ENCODE results near the gene MR1. TPM values are rescaled to one million over a fixed set of nuclear protein-coding genes. Genes with fewer than 3 reads are reported as not detected.
"Not testable (repeated sequence)": the region's sequence is repeated elsewhere in the genome, so short reads cannot be mapped to it uniquely, and the experiment has no call there.

The MR1 gene
- total RNA-seq, 2 experiments from 2014 or later = 22.5 to 25.0 TPM

DNA sequence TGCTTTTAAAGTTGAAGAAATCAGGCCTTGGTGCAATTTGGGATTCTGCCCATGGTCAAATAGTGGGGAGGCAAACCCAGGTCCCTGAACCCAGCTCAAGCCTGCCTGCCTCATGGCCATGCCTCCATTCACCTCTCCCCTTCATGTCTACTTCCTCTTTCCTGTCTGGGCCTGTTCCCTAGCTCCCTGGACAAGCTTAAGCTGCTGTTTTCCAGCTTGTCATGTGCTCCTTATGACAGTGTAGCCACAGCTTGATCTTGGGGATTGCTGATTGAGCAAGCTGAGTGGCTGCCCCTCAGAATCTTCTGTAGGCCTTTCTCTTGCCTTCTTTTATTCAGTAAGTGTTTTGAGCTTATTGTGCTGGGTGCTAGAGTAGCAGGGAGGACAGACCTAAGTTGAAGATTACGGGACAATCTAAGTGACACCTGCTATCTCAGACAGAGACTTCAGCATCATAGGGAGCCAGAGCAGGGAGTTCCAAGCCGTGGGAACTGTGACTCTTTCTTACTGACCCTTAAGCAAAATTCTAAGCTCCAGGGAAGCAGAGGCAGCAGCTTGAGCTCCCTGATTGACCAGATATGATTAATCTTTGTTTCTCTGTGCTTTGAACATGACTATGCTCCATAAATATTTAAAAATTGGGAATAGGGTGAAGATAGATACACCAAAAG lies 520 bp upstream of the MR1 start:
- CTCF ChIA-PET = interaction anchor here (0.6 to 11.6 kb wide), 11 partner anchors 10 to 148 kb away, joined by 3 to 158 read pairs (median 5); no protein-coding TSS in a partner anchor
- no peaks in the 10 kb centered on the region for H3K27me3 Mint-ChIP-seq (ENCODE audit: low read depth)
- H3K27ac Mint-ChIP-seq = peak overlapping the region; percentile 100

DNA sequence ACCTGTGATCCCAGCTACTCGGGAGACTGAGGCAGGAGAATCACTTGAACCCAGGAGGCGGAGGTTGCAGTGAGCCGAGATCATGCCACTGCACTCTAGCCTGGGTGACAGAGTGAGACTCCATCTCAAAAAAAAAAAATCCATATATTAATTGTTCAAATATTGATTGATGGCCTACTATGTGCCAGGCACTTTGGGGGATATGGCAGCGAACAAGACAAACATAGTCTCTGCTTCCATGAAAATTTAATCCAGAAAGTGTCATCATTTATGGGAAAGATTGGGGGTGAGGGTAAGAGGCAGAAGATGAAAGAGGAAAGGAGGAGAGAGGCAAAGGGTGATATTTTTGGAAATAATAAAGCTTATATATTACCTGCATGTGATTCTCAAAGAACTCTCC lies 1.4 kb downstream of the MR1 start:
- H3K27ac Mint-ChIP-seq; H3K9me3 Mint-ChIP-seq; H3K27me3 Mint-ChIP-seq (ENCODE audit: low read depth); DNase-seq; H3K36me3 Mint-ChIP-seq (ENCODE audit: low read depth): not testable (repeated sequence)
- CTCF ChIA-PET = interaction anchor here (0.6 to 11.6 kb wide), 4 partner anchors 41 to 136 kb away, joined by 3 to 158 read pairs (median 4); no protein-coding TSS in a partner anchor
- Mint-ChIP-seq H3K4me3 (peak overlapping the region; percentile 8), H3K4me1 (ENCODE audit: low read depth) (peaks cover 58% of the 10 kb centered on the region)
- intact Hi-C loops (cut with micrococcal nuclease) = loop anchor here (5.0 to 10.0 kb wide), 3 partner anchors 153 to 1210 kb away; partner anchors contain the start of gene QSOX1

More for the DNA sequence above, 520 bp upstream of the MR1 start:
- H3K4me3 Mint-ChIP-seq = peak overlapping the region; percentile 91
- DNase-seq = peak; percentile 40
- intact Hi-C loops (cut with micrococcal nuclease) = loop anchor here (1.0 to 10.0 kb wide), 8 partner anchors 11 to 1212 kb away; partner anchors contain the start of genes CEP350, QSOX1 and STX6
- H3K36me3 Mint-ChIP-seq (ENCODE audit: low read depth) = peaks cover 3% of the 10 kb centered on the region
- H3K4me1 Mint-ChIP-seq (ENCODE audit: low read depth) = peaks cover 46% of the 10 kb centered on the region
- H3K9me3 Mint-ChIP-seq = no peaks in the 10 kb centered on the region

DNA sequence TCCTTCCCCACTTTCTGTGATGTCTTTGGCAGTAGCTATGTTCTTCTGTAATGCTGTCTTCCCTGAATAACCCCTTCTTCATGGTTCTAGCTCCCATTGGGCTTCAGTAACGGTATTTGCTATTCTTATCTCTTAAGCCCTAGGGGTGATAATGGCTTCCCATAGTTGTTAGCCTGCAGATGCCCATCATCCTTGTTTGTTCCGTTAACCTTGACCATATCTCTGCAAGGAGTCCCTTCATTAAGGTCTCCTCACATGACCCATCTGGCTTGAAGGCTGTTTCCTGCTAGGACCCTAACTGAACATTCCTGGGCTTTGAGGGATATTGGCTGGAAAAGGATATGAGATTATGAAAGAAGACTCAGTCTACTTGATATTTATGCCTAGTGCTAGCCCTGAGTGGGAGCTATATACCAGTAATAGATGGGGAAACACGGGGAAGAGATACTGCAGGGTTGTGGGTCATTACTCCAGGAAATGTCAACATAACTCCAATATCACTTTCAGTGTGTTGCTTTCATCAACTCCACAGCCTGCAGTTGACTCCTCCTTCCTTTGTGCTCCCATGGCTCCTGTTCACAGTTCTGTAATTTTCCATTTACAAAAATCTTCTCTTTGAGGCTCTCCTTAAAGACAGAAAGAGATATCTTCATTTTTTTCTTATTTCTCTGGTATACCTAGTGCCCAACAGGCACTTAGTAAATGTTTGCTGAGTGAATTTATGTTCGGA lies 2.5 kb downstream of the MR1 start:
- peaks cover 6% of the 10 kb centered on the region for H3K36me3 Mint-ChIP-seq (ENCODE audit: low read depth)
- H3K27ac Mint-ChIP-seq = no peak overlapping the region
- CTCF ChIA-PET = interaction anchor here (1.0 to 11.6 kb wide), 5 partner anchors 14 to 130 kb away, joined by 3 to 158 read pairs (median 10); partner anchors contain the start of gene STX6
- intact Hi-C loops (cut with micrococcal nuclease) = loop anchor here (5.0 to 10.0 kb wide), 3 partner anchors 154 to 1209 kb away; partner anchors contain the start of gene QSOX1
- H3K27me3 Mint-ChIP-seq (ENCODE audit: low read depth) = no peaks in the 10 kb centered on the region
- no peaks in the 10 kb centered on the region for H3K9me3 Mint-ChIP-seq
- no peak for DNase-seq
- peaks cover 63% of the 10 kb centered on the region for H3K4me1 Mint-ChIP-seq (ENCODE audit: low read depth)
- peak overlapping the region; percentile 14 for H3K4me3 Mint-ChIP-seq

DNA sequence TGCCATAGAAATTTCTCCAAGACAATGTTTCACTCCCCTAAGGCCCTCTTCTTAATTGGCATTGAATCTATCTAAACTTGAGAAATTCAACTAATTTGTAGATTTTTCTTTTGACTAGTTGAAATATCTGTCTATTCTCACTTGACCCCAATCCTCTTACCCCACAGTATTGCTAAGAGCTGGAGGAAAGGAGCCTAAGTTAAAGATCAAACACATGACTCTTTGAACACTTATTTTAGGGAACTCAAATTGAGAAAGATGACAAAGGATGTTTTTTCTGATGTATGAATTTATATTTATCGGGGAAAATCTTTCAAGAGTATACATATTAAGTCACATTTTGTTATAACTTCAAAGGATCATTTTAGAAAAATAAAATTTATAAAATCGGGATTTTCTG lies 3.6 kb downstream of the MR1 start:
- H3K27me3 Mint-ChIP-seq (ENCODE audit: low read depth) = no peaks in the 10 kb centered on the region
- CTCF ChIA-PET = interaction anchor here (1.0 to 11.6 kb wide), 10 partner anchors 15 to 147 kb away, joined by 3 to 158 read pairs (median 4); partner anchors contain the start of gene STX6
- H3K4me3 Mint-ChIP-seq = no peak overlapping the region
- no peak overlapping the region for H3K27ac Mint-ChIP-seq
- no peaks in the 10 kb centered on the region for H3K9me3 Mint-ChIP-seq
- peaks cover 67% of the 10 kb centered on the region for H3K4me1 Mint-ChIP-seq (ENCODE audit: low read depth)
- no peak for DNase-seq
- intact Hi-C loops (cut with micrococcal nuclease) = loop anchor here (5.0 to 10.0 kb wide), 3 partner anchors 155 to 1207 kb away; partner anchors contain the start of gene QSOX1
- H3K36me3 Mint-ChIP-seq (ENCODE audit: low read depth) = peaks cover 6% of the 10 kb centered on the region

DNA sequence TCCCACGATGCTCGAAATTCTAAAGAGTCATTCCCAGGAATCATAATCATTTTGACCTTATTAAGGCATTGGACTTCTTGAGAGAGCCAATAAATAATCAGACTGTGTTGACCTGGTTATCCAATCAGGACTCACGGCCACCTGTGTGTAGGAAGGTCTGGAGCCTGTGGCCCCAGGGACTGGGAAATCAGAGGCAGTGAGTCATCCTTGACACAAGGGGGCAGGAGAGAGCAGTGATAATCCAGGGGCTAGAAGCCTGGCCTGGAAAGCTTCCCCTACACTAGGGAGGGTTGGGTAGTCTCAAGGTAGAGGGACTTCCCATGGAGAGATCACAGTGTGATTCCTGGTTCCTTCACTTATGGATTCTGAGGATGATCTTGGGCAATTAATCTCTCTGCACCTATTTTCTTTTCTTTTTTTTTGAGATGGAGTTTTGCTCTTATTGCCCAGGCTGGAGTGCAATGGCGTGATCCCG lies 4.7 kb downstream of the MR1 start:
- peaks cover 6% of the 10 kb centered on the region for H3K36me3 Mint-ChIP-seq (ENCODE audit: low read depth)
- H3K4me3 Mint-ChIP-seq = no peak overlapping the region
- peak overlapping the region; percentile 12 for H3K27ac Mint-ChIP-seq
- DNase-seq = peak; percentile 75
- no peaks in the 10 kb centered on the region for H3K9me3 Mint-ChIP-seq
- CTCF ChIA-PET = interaction anchor here (0.7 to 11.6 kb wide), 13 partner anchors 17 to 405 kb away, joined by 3 to 158 read pairs (median 4); partner anchors contain the start of gene STX6
- intact Hi-C loops (cut with micrococcal nuclease) = loop anchor here (1.0 to 10.0 kb wide), 7 partner anchors 16 to 1206 kb away; partner anchors contain the start of genes QSOX1 and STX6
- no peaks in the 10 kb centered on the region for H3K27me3 Mint-ChIP-seq (ENCODE audit: low read depth)
- H3K4me1 Mint-ChIP-seq (ENCODE audit: low read depth) = peaks cover 64% of the 10 kb centered on the region

GRCh38 chr1:181040284-181040865 lies 6.6 kb downstream of the MR1 start:
- CTCF ChIA-PET = interaction anchor here (0.9 to 11.6 kb wide), 6 partner anchors 12 to 105 kb away, joined by 3 to 158 read pairs (median 4); no protein-coding TSS in a partner anchor
- H3K9me3 Mint-ChIP-seq = no peaks in the 10 kb centered on the region
- intact Hi-C loops (cut with micrococcal nuclease) = no loop called here
- H3K4me3 Mint-ChIP-seq = no peak overlapping the region
- H3K4me1 Mint-ChIP-seq (ENCODE audit: low read depth) = peaks cover 72% of the 10 kb centered on the region
- peaks cover 12% of the 10 kb centered on the region for H3K36me3 Mint-ChIP-seq (ENCODE audit: low read depth)
- peak overlapping the region; percentile 15 for H3K27ac Mint-ChIP-seq
- no peaks in the 10 kb centered on the region for H3K27me3 Mint-ChIP-seq (ENCODE audit: low read depth)
- no peak for DNase-seq

GRCh38 chr1:181043025-181043888 lies 9.5 kb downstream of the MR1 start:
- Mint-ChIP-seq H3K27ac (peak overlapping the region; percentile 18), H3K36me3 (ENCODE audit: low read depth) (peaks cover 15% of the 10 kb centered on the region), H3K4me1 (ENCODE audit: low read depth) (peaks cover 45% of the 10 kb centered on the region), H3K4me3 (no peak overlapping the region), H3K27me3 (ENCODE audit: low read depth) (no peaks in the 10 kb centered on the region), H3K9me3 (no peaks in the 10 kb centered on the region)
- intact Hi-C loops (cut with micrococcal nuclease) = no loop called here
- DNase-seq = peak; percentile 17
- CTCF ChIA-PET = interaction anchor here (0.7 to 1.9 kb wide), 5 partner anchors 10 to 99 kb away, joined by 3 to 8 read pairs (median 4); partner anchors contain the start of gene MR1

DNA sequence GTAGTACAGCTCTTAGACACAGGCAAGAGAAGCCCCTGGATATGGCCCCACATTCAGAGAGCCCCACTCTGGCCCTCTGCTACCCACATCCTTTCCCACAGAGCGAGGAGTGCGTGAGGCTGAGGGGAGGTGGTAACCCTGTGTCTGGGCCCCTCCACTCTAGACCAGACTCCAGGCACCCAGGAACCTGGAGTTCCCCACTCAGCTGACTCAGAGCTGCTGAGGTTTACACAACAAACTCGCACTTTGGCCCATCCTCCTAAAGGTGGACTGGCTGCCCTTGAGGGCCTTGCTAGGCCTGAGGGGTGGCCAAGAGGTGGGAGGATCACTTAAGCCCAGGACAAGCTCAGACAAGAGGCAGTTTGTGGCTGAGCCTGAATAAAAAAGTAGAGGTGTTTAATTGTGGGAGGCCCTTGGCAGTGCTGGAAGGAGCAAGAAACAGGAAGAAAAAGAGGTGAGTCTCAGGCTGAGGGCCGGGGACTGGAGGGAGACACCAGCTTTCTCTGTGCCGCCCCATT lies 10.7 kb downstream of the MR1 start:
- H3K4me1 Mint-ChIP-seq (ENCODE audit: low read depth) = peaks cover 36% of the 10 kb centered on the region
- no peaks in the 10 kb centered on the region for H3K27me3 Mint-ChIP-seq (ENCODE audit: low read depth)
- no peaks in the 10 kb centered on the region for H3K9me3 Mint-ChIP-seq
- H3K4me3 Mint-ChIP-seq = no peak overlapping the region
- H3K36me3 Mint-ChIP-seq (ENCODE audit: low read depth) = peaks cover 11% of the 10 kb centered on the region
- intact Hi-C loops (cut with micrococcal nuclease) = loop anchor here (1.0 to 2.0 kb wide), 3 partner anchors 44 to 98 kb away; partner anchors contain the start of gene IER5
- peak overlapping the region; percentile 64 for H3K27ac Mint-ChIP-seq
- peak; percentile 80 for DNase-seq
- CTCF ChIA-PET = interaction anchor here (1.9 kb wide), 1 partner anchor 14 kb away, joined by 4 read pairs; no protein-coding TSS in a partner anchor

- H3K27ac Mint-ChIP-seq; H3K4me3 Mint-ChIP-seq; H3K9me3 Mint-ChIP-seq; DNase-seq; H3K27me3 Mint-ChIP-seq (ENCODE audit: low read depth): not testable (repeated sequence)
- intact Hi-C loops (cut with micrococcal nuclease) = loop anchor here (2.0 kb wide), 1 partner anchor 53 kb away; no protein-coding TSS in a partner anchor
- CTCF ChIA-PET = interaction anchor here (0.6 kb wide), 1 partner anchor 568 kb away, joined by 3 read pairs; no protein-coding TSS in a partner anchor
- H3K4me1 Mint-ChIP-seq (ENCODE audit: low read depth) = peaks cover 28% of the 10 kb centered on the region
- H3K36me3 Mint-ChIP-seq (ENCODE audit: low read depth) = peaks cover 11% of the 10 kb centered on the region
These were observed 12.2 kb downstream of the MR1 start for GRCh38 chr1:181045946-181046345.

GRCh38 chr1:181049378-181049777 lies 15.6 kb downstream of the MR1 start:
- Mint-ChIP-seq H3K4me1 (ENCODE audit: low read depth) (peaks cover 7% of the 10 kb centered on the region), H3K27ac (no peak overlapping the region)
- CTCF ChIA-PET = no interaction called here

More at GRCh38 chr1:181049378-181049777, 15.6 kb downstream of the MR1 start:
- Mint-ChIP-seq H3K36me3 (ENCODE audit: low read depth) (peaks cover 19% of the 10 kb centered on the region), H3K9me3 (no peaks in the 10 kb centered on the region), H3K27me3 (ENCODE audit: low read depth) (no peaks in the 10 kb centered on the region), H3K4me3 (no peak overlapping the region)
- DNase-seq = no peak
- intact Hi-C loops (cut with micrococcal nuclease) = no loop called here

Data from activated naive CD4-positive, alpha-beta T cell treated with anti-CD3 and anti-CD28 coated beads for 36 hours (primary cell).